Measurements from ENCODE around the gene MC2R.

Gene MC2R

DNA sequence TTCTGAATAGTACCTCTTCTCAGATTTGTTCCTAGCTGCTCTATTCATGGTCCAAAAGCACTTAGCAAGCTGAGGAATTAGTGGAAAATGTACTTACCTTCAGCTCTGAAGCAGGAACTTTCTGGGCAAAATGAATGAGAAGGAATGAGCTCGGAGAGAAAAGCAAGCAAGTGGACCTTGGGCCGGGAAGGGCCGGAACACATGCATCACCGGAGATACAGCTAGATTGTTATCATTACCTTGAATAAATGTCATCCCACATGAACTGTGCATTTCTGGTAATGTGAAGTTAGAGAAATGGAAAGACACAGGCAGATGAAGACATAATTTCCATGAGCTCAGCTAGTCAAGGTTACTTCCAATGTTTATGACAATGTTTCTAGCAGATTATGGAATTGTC, at the start of gene MC2R:
MC2R (minus strand) TSS at position 146 of the 400 bp plus-strand sequence. CDS start 30,018 bp downstream, outside the sequence.
- DNase-seq: no peak

DNA sequence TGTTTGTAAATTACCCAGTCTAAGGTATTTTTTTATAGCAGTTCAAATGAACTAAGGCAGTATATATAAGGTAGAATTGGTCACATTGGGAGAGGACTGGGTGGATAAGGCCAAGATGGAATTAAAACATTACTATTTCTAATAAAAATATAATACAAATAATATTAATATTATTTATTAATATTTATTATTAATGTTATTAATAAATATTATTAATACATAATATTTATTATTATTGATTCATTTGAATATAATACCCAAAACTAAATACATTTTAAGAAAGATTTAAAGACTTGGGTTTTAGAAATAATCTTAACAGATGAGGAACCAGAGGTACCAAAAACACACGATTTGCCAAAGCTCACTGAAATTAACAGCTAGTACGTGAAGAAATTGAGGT, 30.5 kb upstream of the MC2R start:
- no peak for DNase-seq

DNA sequence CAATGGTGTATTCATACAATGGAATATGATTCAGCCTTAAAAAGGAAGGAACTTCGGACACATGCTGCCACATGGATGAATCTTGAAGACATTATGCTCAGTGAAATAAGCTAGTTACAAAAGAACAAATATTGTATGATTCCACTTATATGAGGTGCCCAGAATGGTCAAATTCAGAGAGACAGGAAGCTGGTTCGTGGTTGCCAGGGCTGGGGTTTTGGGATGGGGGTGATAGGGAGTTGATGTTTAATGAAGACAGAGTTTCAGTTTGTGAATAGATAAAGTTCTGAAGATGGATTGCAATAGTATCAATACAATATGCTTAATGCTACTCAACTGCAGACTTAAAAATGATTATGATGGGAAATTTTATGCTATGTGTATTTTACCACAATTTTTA, 28.0 kb upstream of the MC2R start:
- DNase-seq: no peak

DNA sequence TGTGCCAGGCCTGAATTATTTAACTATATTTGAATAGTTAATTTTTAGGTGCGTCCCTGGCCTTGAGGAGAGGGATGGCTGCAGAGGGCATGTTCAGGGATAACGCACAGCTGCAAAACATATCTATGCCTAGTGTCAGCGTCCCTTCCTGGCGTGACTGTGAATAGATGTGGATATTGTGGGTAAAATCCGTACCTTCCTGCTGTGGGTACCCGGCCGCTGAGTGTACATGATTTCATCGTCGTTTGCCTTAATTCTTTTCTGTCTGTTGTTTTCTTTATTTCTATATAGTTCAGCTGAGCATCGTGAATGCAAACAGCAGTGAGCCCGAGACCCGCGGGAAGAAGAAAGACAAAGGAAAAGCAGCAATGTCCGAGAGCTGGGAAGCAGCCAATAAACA, 25.0 kb upstream of the MC2R start:
- no peak for DNase-seq

DNA sequence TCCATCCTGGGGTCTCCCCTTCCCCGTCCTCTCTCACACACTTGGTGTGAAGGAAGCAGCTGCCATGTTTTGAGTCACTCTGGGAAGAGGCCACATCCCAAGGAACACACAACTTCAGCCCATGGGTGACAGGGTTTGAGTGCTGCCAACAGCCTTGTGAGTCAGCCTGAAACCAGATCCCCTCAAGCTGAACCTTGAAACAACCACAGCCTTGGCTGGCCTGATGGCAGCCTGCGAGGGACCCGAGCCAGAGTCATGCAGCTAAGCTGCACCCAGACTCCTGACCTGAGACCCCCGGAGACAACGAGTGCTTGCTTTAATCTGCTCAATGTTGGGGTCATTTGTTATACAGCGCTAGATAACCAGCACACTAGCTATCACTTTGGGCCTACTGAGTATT, 19.3 kb upstream of the MC2R start:
- DNase-seq: no peak

DNA sequence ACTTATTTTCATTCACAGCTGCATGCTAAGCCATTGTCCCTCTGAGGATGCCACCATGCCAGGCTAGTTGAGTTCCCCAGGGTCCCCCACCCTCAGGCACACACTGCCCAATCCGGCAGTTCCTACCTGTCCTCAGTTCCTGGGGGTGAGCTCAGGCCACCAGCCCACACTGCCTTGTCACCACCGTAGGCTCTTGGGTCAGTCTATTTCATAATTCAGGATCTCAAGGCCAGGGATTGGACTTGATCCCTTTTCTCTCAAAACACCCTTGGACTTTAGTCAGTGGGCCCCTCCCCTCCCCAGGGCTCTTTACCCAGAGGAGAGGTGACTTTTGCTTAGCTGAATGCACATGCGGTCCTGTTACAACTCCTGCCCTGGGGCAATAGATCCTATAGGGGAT, 18.7 kb upstream of the MC2R start:
- no peak for DNase-seq

DNA sequence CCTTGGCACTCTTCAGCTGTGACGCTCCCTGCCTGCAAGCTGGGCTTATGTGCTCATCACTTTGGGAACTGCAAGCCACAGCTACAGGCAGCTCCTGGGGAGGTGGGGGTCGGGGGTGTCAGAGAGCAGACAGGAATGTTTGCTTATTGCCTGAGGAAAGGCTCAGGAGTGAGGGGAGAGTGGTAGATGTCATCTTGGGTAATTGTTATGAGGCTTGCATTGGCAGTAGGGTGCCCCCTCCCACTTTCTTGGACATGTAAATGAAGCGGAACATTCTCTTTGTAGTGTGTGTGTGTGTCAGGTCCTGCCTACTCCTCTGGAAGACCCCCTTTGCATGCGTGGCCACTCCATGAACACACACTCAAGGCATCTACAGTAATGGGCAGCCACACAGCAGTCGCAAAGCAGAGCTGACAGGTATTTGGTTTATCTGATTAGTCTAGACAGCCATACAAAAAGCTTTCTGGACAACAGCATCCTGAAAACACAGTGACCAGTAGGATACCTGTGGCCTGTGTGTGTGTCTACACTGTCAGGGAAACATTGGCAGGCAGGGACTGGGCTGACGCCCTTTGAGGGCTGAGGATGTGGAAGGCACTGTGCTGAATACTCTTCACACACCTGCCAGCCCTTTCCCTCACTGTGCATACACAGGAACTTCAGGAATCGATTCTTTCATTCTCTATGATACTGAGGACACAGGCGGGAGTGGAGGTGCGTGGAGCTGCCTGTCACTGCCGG, 17.1 kb upstream of the MC2R start:
- DNase-seq: no peak

DNA sequence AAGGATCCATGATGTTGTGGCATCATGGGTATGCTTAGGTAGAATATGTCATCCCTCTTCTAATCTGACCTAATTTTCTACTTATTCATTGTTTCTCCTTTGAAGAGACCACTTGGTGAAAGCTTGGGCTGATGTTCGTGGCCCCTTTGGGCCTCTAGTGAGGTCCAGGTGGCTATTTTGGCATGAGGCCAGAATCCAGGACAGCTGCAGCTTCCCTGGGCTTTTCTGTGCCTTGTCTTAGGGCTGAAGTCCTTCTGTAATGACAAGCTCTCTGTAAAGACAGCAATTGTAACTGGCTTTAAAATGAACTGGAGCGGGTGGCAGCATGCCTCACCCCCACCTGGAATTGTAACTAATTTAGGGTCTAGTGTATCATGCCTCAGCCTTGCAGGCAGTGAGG, 15.6 kb upstream of the MC2R start:
- DNase-seq: no peak

DNA sequence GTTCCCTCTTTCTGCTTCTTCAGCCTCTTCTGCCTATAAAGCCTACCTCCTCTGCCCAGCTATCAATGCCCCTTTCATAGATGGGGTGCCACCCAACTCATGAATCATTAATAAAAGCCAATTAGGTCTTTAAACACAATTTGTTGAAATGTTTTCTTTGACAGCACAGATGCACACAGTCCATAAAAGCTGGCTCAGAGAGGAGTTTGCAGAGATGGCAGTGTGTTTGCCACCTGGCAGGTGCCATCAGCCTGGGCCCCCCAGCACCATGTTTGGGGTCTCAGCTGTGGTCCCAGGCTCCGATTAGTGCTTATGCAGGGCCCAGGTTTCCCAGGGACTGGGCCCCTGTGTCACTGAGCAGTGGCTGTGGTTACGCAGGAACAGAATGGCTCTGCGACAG, 7.9 kb upstream of the MC2R start:
- DNase-seq: no peak

DNA sequence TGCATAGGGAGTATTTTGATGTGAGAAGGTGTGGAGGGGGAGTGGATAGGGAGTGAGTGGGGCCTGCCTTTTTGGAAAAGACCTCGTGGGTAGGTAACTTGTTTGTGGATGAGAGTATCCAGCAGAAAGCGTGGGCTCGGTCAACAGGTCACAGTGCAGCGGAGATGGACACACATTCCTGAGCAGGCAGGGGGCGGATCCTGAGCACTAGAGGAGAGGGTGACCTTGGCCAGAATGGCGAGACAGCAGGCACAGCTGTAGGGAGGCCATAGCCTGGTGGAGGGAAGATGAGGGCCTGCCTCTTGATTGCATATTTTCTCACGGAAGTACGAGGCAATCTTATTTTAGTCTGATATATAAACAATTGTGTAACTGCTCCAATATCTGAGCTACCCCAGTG, 3.6 kb upstream of the MC2R start:
- no peak for DNase-seq

DNA sequence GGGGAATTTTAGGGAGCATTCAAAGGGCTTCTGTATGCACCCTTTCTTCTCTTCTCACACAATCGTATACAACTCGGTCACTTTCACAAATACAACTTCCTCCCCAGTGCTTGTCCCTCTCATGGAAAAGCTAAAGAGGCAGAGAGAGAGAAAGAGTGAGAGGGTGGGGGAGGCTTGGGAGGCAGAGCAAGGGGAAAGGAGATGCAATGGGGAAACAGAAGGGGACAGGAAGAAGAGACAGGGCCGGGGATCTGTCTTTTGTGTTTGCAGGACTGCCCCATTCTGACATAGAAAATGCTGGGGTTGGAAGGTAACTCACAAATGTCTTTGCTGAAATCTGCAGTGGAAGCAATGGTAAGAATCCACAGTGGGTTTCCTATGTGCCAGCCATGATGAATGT, 2.1 kb upstream of the MC2R start:
- DNase-seq: no peak

DNA sequence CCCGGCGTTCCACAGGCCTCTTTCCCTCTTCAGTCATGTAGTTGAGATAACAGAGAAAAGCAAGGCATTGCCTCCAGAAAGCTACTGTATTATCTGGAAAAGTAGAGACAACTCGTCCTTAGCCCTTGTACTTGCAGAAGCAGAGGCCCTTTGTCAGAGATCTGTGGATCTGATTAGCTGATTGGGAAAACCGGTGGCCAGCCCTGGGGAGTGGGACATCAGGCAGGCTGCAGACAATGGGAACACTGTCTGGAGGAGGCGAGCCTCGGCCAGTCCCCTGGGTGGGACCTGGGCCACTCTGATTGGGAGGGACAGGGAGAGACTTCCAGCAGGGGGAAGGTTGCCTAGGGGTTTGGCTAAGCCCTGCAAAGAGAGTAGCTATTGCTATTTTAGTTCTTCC, 1.2 kb upstream of the MC2R start:
- DNase-seq: no peak

DNA sequence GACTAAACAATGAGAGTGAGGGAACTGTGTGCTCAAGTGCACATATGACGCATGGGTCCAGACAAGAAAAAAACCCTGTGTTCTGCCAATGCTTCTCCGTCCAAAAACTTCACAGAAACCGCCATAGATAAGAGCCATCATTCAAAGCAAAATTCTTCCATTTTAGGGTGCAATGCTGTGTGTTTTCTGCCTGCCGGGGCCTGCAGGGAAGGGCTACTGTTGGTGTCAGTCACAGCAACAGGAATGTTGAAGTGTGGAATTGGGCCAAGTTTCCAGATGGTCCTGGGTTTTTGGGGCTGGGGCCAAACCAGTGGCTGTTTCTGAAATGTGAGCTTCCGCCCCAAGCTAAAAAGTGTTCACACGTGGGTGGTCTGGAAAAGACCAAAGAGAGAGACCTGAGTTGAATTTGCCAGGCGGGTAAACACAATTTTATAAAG, 677 bp upstream of the MC2R start:
- DNase-seq: no peak

DNA sequence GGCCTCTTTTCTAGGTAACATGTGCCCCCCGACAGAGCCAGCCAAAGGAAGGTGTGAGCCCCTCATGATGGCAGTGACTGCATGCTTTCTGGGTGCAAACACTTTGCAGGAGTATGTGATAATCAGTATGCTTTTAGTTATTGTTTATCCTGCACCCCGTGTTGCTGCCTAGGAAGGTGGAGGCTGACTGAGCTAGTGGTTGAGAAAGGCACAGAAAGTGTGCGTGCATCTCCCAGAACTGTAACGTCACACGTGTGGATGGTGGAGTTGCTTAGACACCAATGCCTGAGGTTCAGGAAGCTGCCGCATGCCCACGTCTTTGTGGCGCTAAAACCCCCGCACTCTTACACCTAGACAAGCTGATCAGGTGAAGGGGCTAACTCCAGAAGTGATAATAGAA, 580 bp downstream of the MC2R start:
- no peak for DNase-seq

DNA sequence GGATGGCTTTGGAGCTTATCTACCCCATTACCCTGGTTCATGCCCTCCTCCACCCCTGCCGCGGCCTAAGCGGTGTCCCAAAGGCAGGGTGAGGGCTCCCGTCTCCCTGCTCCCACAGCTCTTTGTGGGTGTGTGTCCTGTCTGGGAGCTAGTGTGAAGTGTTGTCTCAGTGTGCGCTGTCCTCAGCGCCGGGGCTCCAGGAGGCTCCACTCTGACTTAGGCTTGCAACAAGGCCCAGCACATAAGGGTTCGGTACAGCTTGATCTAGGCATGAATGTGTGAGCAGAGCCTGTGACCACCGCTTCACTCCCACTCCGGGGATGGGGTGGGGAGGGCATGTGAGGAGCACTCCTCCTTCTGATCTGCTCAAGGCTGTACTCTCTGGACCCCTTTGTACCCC, 1.2 kb downstream of the MC2R start:
- DNase-seq: no peak

DNA sequence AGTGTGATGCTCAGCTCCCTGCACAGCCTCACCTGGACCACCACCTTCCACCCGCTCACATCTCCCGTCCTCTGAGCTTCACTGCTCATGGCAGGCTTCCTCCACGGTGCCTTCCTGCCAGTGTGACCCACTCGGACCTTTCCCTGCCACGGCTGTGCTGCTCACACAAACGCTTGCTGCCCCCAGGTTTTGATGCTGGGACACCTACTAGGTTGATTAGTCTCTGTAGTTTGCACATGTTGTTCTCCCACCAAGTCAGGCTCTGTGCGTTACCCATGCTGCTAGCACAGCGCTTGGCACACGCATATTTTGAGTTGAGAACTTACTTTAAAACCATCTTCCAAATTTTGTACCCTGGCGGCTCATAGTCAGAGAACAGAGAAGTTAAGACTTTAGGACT, 2.1 kb downstream of the MC2R start:
- no peak for DNase-seq

DNA sequence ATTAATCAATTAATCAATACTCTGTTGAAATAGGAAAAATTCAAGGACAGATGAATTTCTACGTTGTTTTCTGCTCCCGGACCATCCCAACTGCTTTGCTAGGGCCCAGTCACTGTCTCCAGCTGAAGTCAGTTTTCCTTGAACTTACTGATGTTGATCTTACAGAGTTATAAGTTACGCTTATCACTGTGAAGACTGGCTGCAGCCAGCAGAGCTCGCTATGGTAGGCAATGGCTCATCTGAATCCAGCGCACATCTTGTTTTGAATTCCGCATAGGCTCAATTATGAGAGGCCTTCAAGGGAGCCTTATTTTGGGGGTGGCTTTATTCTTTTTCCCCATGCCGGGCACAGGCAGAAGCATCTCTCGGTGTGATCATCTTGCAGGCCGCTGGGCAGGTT, 2.7 kb downstream of the MC2R start:
- DNase-seq: no peak

DNA sequence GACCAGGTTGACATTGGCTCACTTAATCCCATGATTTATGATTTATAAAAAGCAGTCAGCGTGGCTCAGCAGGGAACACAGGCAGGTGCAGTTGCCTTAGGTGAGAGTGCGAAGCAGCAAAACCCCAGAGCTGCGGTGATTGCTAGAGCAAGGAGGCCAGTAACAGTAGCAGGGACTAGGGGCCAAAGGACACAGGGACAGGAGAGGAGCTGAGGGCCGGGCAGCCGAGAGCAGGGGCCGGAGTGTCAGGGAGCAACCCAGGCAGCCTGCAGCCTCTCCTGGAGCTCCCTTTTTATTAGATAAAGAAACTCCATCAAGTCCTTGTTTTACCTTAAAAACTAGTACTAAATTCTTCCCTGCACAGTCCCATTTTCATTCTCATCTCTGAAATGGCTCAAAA, 4.3 kb downstream of the MC2R start:
- no peak for DNase-seq

DNA sequence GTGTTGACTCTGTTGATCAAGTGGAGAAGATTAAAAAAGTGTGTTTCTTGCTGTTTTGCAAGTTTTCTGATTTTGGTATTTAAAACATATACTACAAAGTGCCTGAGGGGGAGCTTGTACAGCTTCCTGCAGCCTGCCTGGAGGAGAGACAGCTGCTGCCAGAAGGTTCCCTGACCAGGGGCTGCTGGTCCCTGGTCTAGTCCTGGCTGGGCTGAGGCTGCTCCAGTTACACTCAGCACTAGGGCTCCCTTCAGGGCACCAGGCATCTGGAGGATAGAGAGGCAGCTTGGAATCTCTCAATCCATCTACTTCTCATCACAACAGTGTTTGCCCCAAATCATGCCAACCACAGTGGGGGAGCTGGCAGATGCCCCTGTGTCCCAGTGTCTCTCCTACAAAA, 4.8 kb downstream of the MC2R start:
- DNase-seq: no peak

DNA sequence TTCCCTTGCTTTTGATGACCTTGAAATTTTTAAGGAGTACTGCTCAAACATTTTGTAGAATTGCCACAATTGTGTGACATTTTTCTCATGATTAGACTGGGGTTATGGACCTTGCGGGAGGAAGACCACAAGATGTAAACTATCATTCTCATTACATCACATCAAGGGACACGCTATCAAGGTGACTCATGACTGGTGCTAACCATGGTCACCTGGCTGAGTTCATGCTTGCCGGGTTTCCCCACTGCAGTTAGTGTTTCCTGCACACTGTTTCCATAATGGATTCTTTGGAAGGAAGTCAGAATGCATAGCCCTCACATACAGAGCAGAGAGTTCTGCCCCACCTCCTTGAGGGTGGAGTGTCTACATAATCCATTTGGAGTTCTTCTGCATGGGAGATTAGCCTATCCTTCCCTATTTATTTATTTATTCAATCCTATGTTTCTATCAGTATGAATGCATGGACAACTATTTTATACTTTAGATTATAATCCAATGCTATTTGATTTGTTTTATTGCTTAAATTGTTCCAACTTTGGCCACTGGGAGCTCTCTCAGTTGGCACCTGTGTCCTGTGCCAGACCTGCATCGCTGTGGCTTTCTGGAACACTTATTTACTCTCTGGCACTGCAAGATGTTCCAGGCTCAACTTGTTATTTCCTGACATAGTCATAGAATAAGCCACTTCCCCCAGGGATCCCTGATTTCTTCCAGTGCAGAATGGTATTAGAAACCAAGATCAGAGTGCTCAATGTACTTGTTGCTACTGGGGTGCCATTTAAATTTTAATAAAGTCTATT, 6.0 kb downstream of the MC2R start:
- no peak for DNase-seq

DNA sequence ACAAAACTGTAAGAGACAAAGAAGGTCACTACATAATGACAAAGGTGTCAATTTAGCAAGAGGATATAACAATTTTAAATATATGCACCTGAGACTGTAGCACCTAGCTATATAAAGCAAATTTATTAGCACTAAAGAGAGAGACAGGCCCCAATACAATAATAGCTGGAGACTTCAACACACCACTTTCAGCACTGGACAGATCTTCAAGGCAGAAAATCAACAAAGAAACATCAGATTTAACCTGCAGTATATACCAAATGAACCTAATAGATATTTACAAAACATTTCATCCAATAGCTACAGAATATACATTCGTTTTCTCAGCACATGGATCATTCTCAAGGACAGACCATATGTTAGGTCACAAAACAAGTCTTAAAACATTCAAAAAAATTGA, 14.7 kb downstream of the MC2R start:
- DNase-seq: no peak

DNA sequence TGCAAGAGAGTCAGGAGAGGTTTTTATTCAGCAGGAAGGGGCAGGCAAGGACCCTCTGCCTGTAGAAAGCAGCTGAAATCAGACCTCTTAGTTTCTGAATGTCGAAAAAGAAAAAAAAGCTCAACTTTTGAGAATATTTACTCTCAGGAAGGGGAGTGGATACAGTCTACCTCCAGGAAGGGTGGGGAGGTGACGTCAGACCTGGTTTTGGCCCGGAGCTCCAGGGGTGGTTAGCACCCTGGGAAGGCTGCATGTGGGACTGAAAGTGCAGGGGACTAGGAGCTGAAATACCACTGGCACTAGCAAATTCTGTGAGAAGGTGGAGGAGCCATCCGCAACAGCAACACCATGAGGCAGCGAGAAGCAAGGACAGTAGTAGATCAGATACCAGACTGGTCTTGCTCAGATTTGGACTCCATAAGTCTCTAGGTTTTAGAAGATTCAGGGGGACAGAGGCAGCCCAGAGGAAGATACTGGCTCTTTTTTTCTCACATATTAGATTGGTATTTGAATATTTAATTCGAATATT, 19.8 kb downstream of the MC2R start:
- no peak for DNase-seq

DNA sequence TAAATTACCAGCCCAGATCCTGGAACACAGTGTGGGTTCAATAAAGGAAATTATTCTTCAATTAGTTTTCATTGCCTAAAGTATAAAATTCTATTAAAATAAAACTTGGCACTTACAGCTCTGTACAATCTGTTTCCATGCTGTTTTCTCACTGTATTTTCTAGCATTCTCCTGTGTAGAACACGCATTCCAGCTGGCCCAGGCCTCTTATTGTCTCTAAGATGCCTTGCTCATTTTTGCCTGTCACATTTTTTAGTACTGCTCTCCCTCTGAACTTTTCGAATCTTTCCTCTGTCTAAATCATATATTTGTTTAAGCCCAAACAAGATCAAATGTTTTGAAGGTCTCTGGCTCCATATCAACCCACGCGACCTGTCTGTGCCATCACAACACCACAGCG, 20.8 kb downstream of the MC2R start:
- no peak for DNase-seq

DNA sequence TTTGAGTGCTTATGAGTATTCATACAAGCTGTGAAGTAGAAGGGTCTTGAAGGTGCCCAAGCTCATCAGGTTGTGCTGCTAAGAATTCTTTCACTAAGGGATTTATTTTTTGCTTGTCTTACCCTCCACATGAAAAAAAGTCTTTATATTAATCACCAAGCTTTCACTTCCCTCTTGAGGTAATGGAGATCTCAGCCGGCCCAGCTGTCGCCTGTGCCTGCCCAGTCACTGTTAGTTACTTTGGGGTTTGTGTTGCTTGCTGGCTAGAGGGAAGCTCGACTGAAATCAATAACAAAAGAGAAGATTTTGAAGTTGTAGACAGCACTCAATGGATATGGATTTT, 21.9 kb downstream of the MC2R start:
- no peak for DNase-seq

DNA sequence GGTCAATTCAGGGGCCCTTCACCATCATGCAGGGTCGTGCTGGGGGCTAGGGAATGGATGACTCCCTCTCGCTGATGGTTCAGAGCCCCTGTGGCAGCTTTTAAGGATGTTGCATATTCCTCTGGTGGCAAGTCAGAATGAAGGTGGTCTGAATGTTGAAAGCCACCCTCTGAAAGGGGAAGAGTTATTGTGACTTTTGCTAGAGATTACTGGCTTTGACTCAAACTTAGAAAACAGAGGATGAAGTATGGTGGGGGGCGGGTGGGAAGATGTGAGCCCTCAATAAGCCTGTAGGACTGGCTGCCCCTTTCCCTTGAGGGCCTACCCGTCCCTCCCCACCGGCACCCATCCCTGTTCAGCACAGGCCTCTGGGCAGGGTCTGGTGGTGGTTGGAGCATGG, 23.2 kb downstream of the MC2R start:
- DNase-seq: no peak

All from NCI-H2081 (cell line).